Stomach (tissue), 4 donors: ENCODE measurements around the gene CSGALNACT2.

Experiments
- EP300 ChIP-seq: sonication (generic); formaldehyde crosslinking; IDR thresholded peaks from one replicate; pipeline ENCODE4 v1.6.1; 2017; ENCODE audit warnings: antibody characterized with exemption
- POLR2A ChIP-seq, 4 donors: fragments of 450-650 bp; IDR thresholded peaks; one replicate each; pipeline ENCODE4 v1.6.1; 2016; ENCODE audit warnings: antibody characterized with exemption in 4 of 4, control low read depth in 2 of 4, mild to moderate bottlenecking in 1 of 4, moderate library complexity in 1 of 4
- POLR2AphosphoS5 ChIP-seq, 3 donors: sonication (generic); formaldehyde crosslinking; IDR thresholded peaks; one replicate each; pipeline ENCODE4 v1.6.1; 2016; ENCODE audit warnings: antibody characterized with exemption in 3 of 3
- TF ChIP-seq, protein P1 (sequence below), 7 experiments: fragments of 450-650 bp in 4 of 7; fragments of 200-600 bp in 3 of 7; sonication (generic) in 3 of 7; IDR thresholded peaks; one replicate each; pipeline ENCODE4 v1.5.1; 2016 to 2019; ENCODE audit warnings: antibody characterized with exemption in 7 of 7, control low read depth in 2 of 7, mild to moderate bottlenecking in 1 of 7

DNA sequence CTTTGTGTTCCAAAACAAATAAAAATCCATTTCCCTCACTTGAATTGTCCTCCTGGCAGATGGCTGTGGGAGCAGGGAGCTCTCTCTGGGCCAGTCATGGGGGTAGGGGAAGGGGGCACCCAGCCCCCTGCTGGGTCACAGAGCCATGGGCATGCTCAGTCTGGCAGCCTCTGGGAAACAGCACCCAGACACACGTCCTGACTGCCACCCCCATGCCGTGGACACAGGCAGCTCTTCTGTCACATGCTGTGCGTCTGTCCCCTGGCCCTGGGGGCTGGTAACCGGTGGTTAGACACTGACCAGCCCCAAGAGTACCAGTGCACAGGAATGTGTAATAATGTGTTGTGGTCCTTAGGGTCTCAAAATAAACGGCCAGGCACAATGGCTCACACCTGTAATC, 81.6 kb downstream of the CSGALNACT2 start:
- TF ChIP-seq, protein P1, sequence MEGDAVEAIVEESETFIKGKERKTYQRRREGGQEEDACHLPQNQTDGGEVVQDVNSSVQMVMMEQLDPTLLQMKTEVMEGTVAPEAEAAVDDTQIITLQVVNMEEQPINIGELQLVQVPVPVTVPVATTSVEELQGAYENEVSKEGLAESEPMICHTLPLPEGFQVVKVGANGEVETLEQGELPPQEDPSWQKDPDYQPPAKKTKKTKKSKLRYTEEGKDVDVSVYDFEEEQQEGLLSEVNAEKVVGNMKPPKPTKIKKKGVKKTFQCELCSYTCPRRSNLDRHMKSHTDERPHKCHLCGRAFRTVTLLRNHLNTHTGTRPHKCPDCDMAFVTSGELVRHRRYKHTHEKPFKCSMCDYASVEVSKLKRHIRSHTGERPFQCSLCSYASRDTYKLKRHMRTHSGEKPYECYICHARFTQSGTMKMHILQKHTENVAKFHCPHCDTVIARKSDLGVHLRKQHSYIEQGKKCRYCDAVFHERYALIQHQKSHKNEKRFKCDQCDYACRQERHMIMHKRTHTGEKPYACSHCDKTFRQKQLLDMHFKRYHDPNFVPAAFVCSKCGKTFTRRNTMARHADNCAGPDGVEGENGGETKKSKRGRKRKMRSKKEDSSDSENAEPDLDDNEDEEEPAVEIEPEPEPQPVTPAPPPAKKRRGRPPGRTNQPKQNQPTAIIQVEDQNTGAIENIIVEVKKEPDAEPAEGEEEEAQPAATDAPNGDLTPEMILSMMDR (IDR thresholded peaks at IDR 0.05), result no peak
- TF ChIP-seq POLR2AphosphoS5 (IDR thresholded peaks at IDR 0.05) (no peak), POLR2A (IDR thresholded peaks at IDR 0.05) (no peak), EP300 (no peak)
